AG04449 (cell line): ENCODE measurements around the gene HDC.
A peak's percentile ranks its signal among the peaks of the same experiment; 100 is the strongest.

ENCODE experiments used
- CTCF ChIA-PET: fragments of 350-600 bp; formaldehyde crosslinking; extraction: SDS; loops from one replicate; lab custom pipeline; 2021; ENCODE audit warnings: antibody characterized with exemption; lab: Yijun Ruan, JAX
- POLR2A ChIA-PET: fragments of 400-600, 350-600 bp; formaldehyde crosslinking; extraction: SDS; loops from one replicate; lab custom pipeline; 2020; ENCODE audit warnings: antibody characterized with exemption, inconsistent platforms; lab: Yijun Ruan, JAX
- DNase-seq: peaks from one replicate; pipeline ENCODE4 v3.0.0-alpha.2; 2010; ENCODE audit warnings: low read depth, low spot score
- H3K4me3 ChIP-seq: 2 replicates; pipeline ENCODE4 v1.5.1; 2011; ENCODE audit warnings: low read depth, mild to moderate bottlenecking, control low read depth, low read length
- TF ChIP-seq, protein P1 (sequence below): IDR thresholded peaks from one replicate; pipeline ENCODE4 v1.5.1; 2011; ENCODE audit warnings: mild to moderate bottlenecking, moderate library complexity, low read length, control low read depth, inconsistent platforms; ENCODE audit not compliant: insufficient read depth; ENCODE audit errors: missing control alignments

HDC gene

DNA sequence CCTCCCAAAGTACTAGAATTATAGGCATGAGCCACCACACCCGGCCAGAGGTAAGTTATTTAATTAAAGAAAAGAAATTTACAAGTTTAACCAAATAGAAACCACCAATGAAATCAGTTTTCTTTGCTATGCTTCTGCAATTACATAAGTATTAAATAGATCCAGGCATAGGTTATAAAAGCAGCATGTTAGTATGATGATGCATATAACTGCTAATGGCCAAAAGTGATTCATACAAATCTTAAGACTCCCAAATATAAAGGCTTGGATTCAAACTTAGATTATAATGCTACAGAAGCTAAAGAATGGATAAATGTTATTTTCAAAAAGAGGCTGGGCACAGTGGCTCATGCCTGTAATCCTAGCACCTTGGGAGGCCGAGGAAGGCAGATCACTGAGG lies 32.8 kb upstream of the HDC start:
- TF ChIP-seq, protein P1, sequence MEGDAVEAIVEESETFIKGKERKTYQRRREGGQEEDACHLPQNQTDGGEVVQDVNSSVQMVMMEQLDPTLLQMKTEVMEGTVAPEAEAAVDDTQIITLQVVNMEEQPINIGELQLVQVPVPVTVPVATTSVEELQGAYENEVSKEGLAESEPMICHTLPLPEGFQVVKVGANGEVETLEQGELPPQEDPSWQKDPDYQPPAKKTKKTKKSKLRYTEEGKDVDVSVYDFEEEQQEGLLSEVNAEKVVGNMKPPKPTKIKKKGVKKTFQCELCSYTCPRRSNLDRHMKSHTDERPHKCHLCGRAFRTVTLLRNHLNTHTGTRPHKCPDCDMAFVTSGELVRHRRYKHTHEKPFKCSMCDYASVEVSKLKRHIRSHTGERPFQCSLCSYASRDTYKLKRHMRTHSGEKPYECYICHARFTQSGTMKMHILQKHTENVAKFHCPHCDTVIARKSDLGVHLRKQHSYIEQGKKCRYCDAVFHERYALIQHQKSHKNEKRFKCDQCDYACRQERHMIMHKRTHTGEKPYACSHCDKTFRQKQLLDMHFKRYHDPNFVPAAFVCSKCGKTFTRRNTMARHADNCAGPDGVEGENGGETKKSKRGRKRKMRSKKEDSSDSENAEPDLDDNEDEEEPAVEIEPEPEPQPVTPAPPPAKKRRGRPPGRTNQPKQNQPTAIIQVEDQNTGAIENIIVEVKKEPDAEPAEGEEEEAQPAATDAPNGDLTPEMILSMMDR: no peak
- DNase-seq: peak; percentile 17
- ChIA-PET POLR2A (interaction anchor here (0.9 kb wide), 1 partner anchor 14 kb away, joined by 3 read pairs; no protein-coding TSS in a partner anchor), CTCF (interaction anchor here (5.5 kb wide), 1 partner anchor 17 kb away, joined by 29 read pairs; no protein-coding TSS in a partner anchor)
- no peak overlapping the region for H3K4me3 ChIP-seq

DNA sequence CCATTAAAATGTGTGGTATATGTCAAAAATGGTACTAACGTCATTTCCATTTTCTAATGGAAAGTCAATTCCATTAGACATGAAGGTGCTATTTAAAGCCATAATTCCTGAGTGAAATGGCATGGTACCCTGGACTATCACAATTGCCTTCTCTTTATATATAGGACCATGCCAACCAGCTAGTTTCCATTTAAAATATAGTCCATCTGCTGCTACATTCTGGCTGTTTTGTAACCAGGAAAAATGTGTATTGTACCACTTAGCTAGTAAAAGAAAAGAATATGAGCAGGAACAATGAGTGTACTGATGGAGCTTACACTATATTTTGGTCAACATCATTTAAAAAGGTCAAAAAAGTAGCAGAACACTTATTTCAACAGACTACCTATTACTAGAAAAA lies 30.4 kb upstream of the HDC start:
- ChIA-PET CTCF (interaction anchor here (0.7 to 5.5 kb wide), 2 partner anchors 20 to 128 kb away, joined by 3 to 29 read pairs; no protein-coding TSS in a partner anchor), POLR2A (no interaction called here)
- DNase-seq: no peak
- TF ChIP-seq, protein P1: no peak
- no peak overlapping the region for H3K4me3 ChIP-seq

DNA sequence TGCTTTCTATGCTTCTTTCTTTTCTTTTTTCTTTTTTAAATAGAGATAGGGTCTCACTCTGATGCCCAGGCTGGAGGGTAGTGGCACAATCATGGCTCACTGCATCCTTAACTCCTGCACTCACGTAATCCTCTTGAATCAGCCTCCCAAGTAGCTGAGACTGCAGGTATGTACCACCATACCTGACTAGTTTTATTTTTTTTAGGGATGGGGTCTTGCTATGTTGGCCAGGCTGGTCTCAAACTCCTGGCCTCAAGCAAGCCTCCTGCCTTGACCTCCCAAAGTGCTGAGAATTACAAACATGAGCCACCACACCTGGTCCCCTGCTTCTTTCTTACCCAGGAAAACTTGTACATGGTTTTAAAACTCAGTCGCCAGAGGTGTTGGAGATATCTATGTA lies 24.2 kb upstream of the HDC start:
- H3K4me3 ChIP-seq: no peak overlapping the region
- CTCF ChIA-PET: no interaction called here
- TF ChIP-seq, protein P1: no peak
- no peak for DNase-seq
- POLR2A ChIA-PET: no interaction called here

DNA sequence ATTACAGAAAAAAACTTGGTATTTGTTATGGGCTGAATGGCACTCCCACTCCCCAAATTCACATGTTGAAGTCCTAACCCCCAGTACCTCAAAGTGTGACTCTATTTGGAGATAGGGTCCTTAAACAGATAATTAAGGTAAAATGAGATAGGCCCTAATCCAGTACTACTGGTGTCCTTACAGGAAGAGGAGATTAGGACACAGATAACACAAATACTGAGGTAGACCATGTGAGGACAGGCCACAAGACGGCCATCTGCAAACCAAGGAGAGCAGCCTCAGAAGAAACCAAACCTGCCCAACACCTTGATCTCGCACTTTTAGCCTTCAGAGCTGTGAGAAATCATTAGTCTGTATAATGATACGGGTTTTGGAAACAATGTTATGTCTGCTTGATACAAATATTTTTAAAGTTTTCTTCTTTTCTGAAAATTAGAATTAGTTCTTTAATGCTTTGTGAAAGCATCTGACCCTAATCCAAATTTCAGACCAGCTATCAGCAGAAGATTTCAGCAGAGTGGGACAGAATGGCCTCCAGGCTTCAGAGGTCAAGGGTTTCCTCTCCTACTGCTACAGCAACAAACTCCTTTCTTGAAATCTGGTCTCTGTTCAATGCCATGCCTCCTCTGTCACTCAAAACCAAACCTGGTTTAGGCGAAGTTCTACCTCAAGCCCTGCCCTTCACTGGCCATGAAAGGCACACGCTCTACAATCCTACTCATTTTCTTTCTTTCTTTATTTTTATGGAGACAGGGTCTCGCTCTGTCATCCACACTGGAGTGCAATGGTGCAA lies 22.0 kb upstream of the HDC start:
- no peak for DNase-seq
- ChIA-PET CTCF (interaction anchor here (1.3 kb wide), 1 partner anchor 29 kb away, joined by 3 read pairs; no protein-coding TSS in a partner anchor), POLR2A (no interaction called here)
- TF ChIP-seq, protein P1: no peak
- no peak overlapping the region for H3K4me3 ChIP-seq

DNA sequence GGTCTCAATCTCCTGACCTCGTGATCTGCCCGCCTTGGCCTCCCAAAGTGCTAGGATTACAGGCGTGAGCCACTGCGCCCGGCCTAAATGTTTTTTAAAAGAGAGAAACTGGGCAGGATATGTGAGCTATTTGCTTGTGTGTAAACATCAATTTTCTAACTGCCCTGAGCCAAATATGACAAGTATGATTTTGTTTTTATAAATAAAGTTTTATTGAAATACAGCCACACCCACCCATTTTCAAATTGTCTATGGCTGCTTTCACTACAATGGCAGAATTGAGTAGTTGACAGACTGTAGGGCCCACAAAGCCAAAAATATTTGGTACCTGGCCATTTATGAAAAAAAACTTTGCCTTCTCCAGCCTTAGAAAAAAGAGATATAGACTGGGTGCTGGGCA lies 15.9 kb upstream of the HDC start:
- POLR2A ChIA-PET: no interaction called here
- CTCF ChIA-PET: no interaction called here
- DNase-seq: no peak

DNA sequence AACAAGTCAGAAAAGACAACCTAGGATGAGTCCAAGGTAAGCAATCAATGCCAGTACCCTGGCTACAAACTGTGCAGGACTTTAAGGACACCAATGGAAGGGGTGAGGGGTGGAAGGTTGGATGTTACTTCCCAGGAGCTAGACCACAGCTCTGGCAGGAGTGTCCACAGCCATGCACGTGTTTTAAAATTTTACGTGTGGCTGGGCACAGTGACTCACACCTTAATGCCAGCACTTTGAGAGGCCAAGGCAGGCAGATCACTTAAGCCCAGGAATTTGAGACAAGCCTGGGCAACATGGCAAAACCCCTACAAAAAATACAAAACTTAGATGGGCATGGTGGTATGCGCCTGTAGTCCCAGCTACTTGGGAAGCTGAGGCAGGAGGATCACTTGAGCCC lies 14.7 kb upstream of the HDC start:
- no peak for DNase-seq
- no peak overlapping the region for H3K4me3 ChIP-seq
- TF ChIP-seq, protein P1: no peak
- ChIA-PET CTCF (no interaction called here), POLR2A (no interaction called here)

More for the DNA sequence above, 15.9 kb upstream of the HDC start:
- H3K4me3 ChIP-seq: no peak overlapping the region
- TF ChIP-seq, protein P1: no peak
